Activated T-cell treated with anti-CD3 and anti-CD28 coated beads, Interleukin-2, amount 50 U/mL, for 24 hours (primary cell): ENCODE results near the gene SEMA4A.
"Not testable (repeated sequence)": the region's sequence is repeated elsewhere in the genome, so short reads cannot be mapped to it uniquely, and the experiment has no call there.

Experiments
- DNase-seq: peaks from one replicate; pipeline ENCODE4 v3.0.0-alpha.2; 2020
- H3K27ac Mint-ChIP-seq: 2 replicates; pipeline ENCODE4 v1.8.0; 2020; ENCODE audit warnings: mild to moderate bottlenecking, mixed read lengths
- H3K27me3 Mint-ChIP-seq: 2 replicates; pipeline ENCODE4 v1.8.0; 2020; ENCODE audit warnings: mixed read lengths
- H3K36me3 Mint-ChIP-seq: 2 replicates; pipeline ENCODE4 v1.8.0; 2020; ENCODE audit warnings: low read depth, mixed read lengths
- H3K4me1 Mint-ChIP-seq: 2 replicates; pipeline ENCODE4 v1.8.0; 2020; ENCODE audit warnings: low read depth, mixed read lengths
- H3K4me3 Mint-ChIP-seq: 2 replicates; pipeline ENCODE4 v1.8.0; 2020; ENCODE audit warnings: mild to moderate bottlenecking, moderate library complexity, mixed read lengths
- H3K9me3 Mint-ChIP-seq: 2 replicates; pipeline ENCODE4 v1.8.0; 2020; ENCODE audit warnings: mixed read lengths

SEMA4A gene

DNA sequence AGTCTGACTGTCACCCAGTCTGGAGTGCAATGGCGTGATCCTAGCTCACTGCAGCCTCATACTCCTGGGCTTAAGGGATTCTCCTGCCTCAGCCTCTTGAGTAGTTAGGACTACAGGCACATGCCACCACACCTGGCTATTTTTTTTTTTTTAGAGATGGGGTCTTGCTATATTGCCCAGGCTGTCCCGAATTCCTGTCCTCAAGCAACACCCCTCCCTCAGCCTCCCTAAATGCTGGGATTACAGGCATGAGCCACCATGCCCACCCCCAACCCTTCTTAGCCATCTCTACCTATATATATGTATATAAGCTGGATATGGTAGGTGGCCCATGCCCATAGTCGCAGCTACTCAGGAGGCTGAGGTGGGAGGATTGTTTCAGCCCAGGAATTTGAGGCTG, 27.1 kb downstream of the SEMA4A start:
- Mint-ChIP-seq H3K4me3 (no peak overlapping the region), H3K9me3 (no peaks in the 10 kb centered on the region), H3K36me3 (peaks cover 24% of the 10 kb centered on the region), H3K4me1 (peaks cover 12% of the 10 kb centered on the region), H3K27ac (no peak overlapping the region), H3K27me3 (peaks cover 2% of the 10 kb centered on the region)
- no peak for DNase-seq

GRCh38 chr1:156181391-156181924, 28.1 kb downstream of the SEMA4A start:
- not testable (repeated sequence) for H3K9me3 Mint-ChIP-seq, DNase-seq, H3K4me3 Mint-ChIP-seq, H3K27me3 Mint-ChIP-seq, H3K27ac Mint-ChIP-seq
- H3K36me3 Mint-ChIP-seq: peaks cover 18% of the 10 kb centered on the region
- H3K4me1 Mint-ChIP-seq: peaks cover 12% of the 10 kb centered on the region

DNA sequence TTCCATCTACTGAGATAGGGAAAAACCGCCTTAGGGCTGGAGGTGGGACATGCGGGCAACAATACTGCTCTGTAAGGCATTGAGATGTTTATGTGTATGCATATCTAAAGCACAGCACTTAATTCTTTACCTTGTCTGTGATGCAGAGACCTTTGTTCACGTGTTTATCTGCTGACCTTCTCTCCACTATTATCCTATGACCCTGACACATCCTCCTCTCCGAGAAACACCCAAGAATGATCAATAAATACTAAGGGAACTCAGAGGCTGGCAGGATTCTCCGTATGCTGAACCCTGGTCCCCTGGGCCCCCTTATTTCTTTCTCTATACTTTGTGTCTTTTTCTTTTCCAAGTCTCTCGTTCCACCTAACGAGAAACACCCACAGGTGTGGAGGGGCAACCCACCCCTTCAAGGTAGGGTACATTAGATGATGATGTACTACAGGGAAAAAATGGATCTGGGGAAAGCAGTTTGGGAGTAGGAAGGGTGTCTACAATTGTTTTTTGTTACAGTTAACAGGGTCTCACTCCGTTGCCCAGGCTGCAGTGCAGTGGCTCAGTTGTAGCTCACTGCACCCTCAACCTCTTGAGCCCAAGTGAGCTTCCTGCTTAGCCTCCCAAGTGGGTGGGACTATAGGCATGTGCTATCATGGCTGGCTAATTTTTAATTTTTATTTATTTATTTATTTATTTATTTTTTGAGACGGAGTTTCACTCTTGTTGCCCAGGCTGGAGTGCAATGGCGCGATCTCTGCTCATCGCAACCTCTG, 28.8 kb downstream of the SEMA4A start:
- not testable (repeated sequence) for H3K27ac Mint-ChIP-seq, DNase-seq, H3K9me3 Mint-ChIP-seq, H3K27me3 Mint-ChIP-seq, H3K4me3 Mint-ChIP-seq
- peaks cover 10% of the 10 kb centered on the region for H3K36me3 Mint-ChIP-seq
- H3K4me1 Mint-ChIP-seq: peaks cover 11% of the 10 kb centered on the region

GRCh38 chr1:156186347-156187177, 33.2 kb downstream of the SEMA4A start:
- not testable (repeated sequence) for H3K27ac Mint-ChIP-seq, H3K4me3 Mint-ChIP-seq, DNase-seq, H3K9me3 Mint-ChIP-seq, H3K4me1 Mint-ChIP-seq, H3K27me3 Mint-ChIP-seq, H3K36me3 Mint-ChIP-seq

- Mint-ChIP-seq H3K4me1 (peaks cover 32% of the 10 kb centered on the region), H3K36me3 (peaks cover 30% of the 10 kb centered on the region)
- not testable (repeated sequence) for DNase-seq, H3K4me3 Mint-ChIP-seq, H3K27me3 Mint-ChIP-seq, H3K27ac Mint-ChIP-seq, H3K9me3 Mint-ChIP-seq
Measured at GRCh38 chr1:156190265-156190664, 36.9 kb downstream of the SEMA4A start.

DNA sequence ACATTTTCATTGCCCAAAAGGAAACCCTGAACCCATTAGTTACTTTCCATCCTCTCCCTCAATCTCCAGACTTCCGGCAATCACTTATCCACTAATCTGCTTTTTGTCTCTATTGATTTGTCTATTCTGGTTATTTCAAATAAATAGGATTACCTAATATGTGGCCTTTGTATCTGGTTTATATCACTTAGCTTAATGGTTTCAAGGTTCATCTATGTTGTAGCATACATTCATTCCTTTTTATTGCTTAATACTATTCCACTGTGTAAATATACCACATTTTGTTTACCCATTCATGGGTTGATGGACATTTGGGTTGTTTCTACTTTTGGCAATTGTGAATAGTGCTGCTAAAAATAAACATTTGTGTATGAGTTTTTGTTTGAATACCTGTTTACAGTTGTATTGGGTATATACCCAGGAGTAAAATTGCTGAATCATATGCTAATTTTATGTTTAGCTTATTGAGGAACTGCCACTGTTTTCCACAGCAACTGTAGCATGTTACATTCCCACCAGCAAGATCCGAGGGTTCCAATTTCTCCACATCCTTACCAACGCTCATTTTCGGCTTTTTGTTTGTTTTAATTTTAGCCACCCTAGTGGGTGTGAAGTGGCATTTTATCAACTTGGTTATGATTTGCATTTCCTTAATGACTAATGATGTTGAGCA, 38.0 kb downstream of the SEMA4A start:
- no peak overlapping the region for H3K27ac Mint-ChIP-seq

GRCh38 chr1:156193208-156193487, 39.8 kb downstream of the SEMA4A start:
- H3K27me3 Mint-ChIP-seq: no peaks in the 10 kb centered on the region
- DNase-seq: no peak
- peaks cover 60% of the 10 kb centered on the region for H3K4me1 Mint-ChIP-seq
- H3K9me3 Mint-ChIP-seq: no peaks in the 10 kb centered on the region
- H3K4me3 Mint-ChIP-seq: no peak overlapping the region
- peaks cover 59% of the 10 kb centered on the region for H3K36me3 Mint-ChIP-seq
- H3K27ac Mint-ChIP-seq: peak overlapping the region; percentile 99

More for the DNA sequence above, 38.0 kb downstream of the SEMA4A start:
- peaks cover 5% of the 10 kb centered on the region for H3K9me3 Mint-ChIP-seq
- peaks cover 44% of the 10 kb centered on the region for H3K4me1 Mint-ChIP-seq
- no peak for DNase-seq
- H3K4me3 Mint-ChIP-seq: peak overlapping the region; percentile 32
- peaks cover 42% of the 10 kb centered on the region for H3K36me3 Mint-ChIP-seq
- H3K27me3 Mint-ChIP-seq: no peaks in the 10 kb centered on the region

- Mint-ChIP-seq H3K36me3 (peaks cover 64% of the 10 kb centered on the region), H3K27ac (peak within 1 kb of the TSS; percentile 99), H3K9me3 (no peaks in the 10 kb centered on the region), H3K27me3 (no peaks in the 10 kb centered on the region), H3K4me3 (no peak within 1 kb of the TSS), H3K4me1 (peaks cover 65% of the 10 kb centered on the region)
- peak; percentile 95 for DNase-seq
Measured at GRCh38 chr1:156193488-156194299, 40.3 kb downstream of the SEMA4A start, which contains the start of gene SLC25A44. Gene SLC25A44, plus strand, starts transcription at chr1:156194104. Its CDS starts 5,744 bp downstream, at chr1:156199848.

DNA sequence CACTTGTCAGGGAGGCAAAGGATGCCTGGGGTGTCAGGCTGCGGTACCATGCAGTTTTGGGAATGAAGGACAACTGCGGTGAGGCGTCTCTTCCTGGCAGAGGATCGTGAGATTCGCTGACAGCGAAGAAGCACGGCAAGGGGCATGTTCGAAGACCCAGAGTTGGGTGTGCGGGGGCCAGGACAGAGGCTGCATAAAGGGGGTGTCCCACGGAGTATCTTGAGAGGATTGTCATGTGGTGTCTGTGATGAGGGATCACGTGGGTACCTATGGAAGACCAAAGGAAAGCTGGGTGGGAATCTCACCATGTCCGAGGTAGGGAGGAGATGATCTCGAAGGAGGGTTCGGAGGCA, 40.9 kb downstream of the SEMA4A start:
- no peak overlapping the region for H3K4me3 Mint-ChIP-seq
- DNase-seq: no peak
- H3K36me3 Mint-ChIP-seq: peaks cover 66% of the 10 kb centered on the region
- H3K9me3 Mint-ChIP-seq: no peaks in the 10 kb centered on the region
- peaks cover 71% of the 10 kb centered on the region for H3K4me1 Mint-ChIP-seq
- H3K27ac Mint-ChIP-seq: peak overlapping the region; percentile 99
- no peaks in the 10 kb centered on the region for H3K27me3 Mint-ChIP-seq

DNA sequence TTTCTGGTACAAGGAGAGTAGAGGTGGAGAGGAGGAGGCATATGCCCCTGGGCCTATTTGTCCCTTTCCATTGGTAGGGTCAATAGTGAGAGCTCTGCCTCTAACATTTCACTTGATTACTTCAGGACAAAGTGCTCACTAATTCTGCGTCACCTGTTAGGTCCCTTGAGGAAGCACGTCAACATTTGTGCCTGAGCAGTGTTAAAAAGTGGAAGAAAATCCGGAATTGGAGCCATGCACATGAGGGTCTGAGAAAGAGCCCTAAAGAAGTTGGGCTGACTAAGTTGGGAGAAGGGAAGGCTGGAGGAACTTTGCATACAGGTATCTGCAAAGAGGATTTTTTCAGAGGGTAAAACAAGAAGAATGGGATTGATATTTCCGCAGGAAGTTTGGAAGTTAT, 42.5 kb downstream of the SEMA4A start:
- Mint-ChIP-seq H3K4me1 (peaks cover 85% of the 10 kb centered on the region), H3K27ac (peak overlapping the region; percentile 99), H3K9me3 (no peaks in the 10 kb centered on the region), H3K4me3 (no peak overlapping the region), H3K36me3 (peaks cover 79% of the 10 kb centered on the region), H3K27me3 (no peaks in the 10 kb centered on the region)
- DNase-seq: no peak

DNA sequence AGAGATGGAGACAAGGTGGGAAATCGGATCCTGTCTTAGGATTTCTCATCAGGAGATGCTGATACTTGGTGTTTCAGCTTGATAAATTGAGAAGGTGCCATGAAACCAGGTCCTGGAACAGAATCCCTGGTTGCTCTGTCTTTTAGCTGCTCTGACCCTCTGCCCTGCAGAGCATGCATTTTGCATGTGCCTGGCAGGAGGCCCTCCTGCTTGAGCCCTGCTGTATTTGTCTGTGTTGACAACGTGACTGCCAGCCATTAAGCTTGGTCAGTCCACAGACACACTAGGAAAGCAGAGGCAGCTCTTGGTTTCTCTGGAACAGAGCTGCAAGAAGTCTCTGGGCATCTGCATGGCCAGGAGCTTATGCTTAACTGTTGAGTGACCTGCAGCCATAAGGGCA, 43.1 kb downstream of the SEMA4A start:
- Mint-ChIP-seq H3K36me3 (peaks cover 79% of the 10 kb centered on the region), H3K4me3 (no peak overlapping the region), H3K4me1 (peaks cover 85% of the 10 kb centered on the region), H3K27me3 (no peaks in the 10 kb centered on the region), H3K27ac (peak overlapping the region; percentile 99), H3K9me3 (no peaks in the 10 kb centered on the region)
- peak; percentile 17 for DNase-seq

DNA sequence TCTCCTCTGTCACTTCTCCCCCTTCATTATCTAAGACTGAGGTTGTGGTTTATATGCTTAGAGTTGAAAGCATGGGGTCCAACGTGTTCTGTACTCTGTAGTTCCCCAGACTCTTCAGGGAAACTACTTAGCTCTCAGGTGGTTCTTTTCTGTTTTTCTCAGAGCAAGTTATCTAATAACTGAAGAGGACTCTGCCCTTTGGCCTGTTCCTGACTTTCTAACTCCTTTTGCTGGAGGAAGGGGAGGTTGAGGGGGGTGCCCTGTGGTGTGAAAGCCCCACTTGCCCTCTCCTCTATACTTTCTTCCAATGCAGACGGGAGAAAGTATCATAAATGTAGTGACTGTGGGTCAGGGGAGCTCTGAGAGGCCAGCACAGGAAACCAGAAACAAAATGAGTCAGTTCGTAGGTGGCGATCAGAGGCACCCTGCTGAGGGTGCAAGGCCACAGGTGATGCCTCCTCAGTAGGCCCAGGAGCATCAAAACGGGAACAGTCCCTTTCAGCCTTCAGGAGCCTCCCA, 45.5 kb downstream of the SEMA4A start:
- H3K9me3 Mint-ChIP-seq: no peaks in the 10 kb centered on the region
- peaks cover 70% of the 10 kb centered on the region for H3K36me3 Mint-ChIP-seq
- H3K4me1 Mint-ChIP-seq: peaks cover 66% of the 10 kb centered on the region
- DNase-seq: no peak
- H3K27ac Mint-ChIP-seq: no peak overlapping the region
- no peaks in the 10 kb centered on the region for H3K27me3 Mint-ChIP-seq
- H3K4me3 Mint-ChIP-seq: no peak overlapping the region

DNA sequence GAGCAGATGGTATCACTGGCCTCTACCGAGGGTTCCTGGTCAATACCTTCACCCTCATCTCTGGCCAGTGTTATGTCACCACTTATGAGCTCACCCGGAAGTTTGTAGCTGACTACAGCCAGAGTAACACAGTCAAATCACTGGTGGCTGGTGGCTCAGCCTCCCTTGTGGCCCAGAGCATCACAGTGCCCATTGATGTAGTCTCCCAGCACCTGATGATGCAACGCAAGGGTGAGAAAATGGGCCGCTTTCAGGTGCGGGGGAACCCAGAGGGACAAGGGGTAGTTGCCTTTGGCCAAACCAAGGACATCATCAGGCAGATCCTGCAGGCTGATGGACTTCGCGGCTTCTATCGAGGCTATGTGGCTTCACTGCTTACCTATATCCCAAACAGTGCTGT, 46.7 kb downstream of the SEMA4A start:
- peaks cover 70% of the 10 kb centered on the region for H3K36me3 Mint-ChIP-seq
- no peak overlapping the region for H3K27ac Mint-ChIP-seq
- DNase-seq: no peak
- H3K4me1 Mint-ChIP-seq: peaks cover 60% of the 10 kb centered on the region
- H3K9me3 Mint-ChIP-seq: no peaks in the 10 kb centered on the region
- H3K27me3 Mint-ChIP-seq: no peaks in the 10 kb centered on the region
- no peak overlapping the region for H3K4me3 Mint-ChIP-seq

DNA sequence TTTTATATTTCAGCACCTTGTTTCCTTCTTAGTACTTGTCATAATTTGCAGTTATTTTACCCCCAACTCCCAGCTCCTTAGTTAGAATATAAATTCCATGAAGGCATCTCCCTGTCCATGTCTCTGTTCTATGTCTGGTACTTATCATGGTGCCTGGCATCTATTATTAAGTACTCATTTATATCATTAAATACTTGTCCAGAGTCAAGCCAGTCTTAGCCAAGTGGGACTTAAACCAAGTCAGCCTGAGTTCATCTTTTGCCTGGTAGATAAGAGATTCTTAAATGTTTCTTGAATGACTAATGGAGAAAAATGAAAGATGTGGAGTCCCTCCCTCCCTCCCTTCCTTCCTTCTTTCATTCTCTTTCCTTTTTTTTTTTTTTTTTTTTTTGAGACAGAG, 49.9 kb downstream of the SEMA4A start:
- Mint-ChIP-seq H3K9me3 (no peaks in the 10 kb centered on the region), H3K27me3 (no peaks in the 10 kb centered on the region), H3K27ac (no peak overlapping the region), H3K4me1 (peaks cover 36% of the 10 kb centered on the region), H3K4me3 (no peak overlapping the region), H3K36me3 (peaks cover 68% of the 10 kb centered on the region)
- DNase-seq: no peak
